Esophagus squamous epithelium (tissue), 4 donors: ENCODE measurements around the gene CIITA.

Experiments
- POLR2A ChIP-seq, 4 donors: fragments of 450-650 bp; IDR thresholded peaks; one replicate each; pipeline ENCODE4 v1.6.1; 2017; ENCODE audit warnings: antibody characterized with exemption in 4 of 4, mild to moderate bottlenecking in 4 of 4, moderate library complexity in 3 of 4
- TF ChIP-seq, protein P1 (sequence below), 6 experiments: fragments of 450-650 bp in 4 of 6; fragments of 200-600 bp in 2 of 6; sonication (generic) in 2 of 6; IDR thresholded peaks; one replicate each; pipeline ENCODE4 v1.5.1; 2016 to 2019; ENCODE audit warnings: antibody characterized with exemption in 6 of 6, mild to moderate bottlenecking in 4 of 6, moderate library complexity in 4 of 6

DNA sequence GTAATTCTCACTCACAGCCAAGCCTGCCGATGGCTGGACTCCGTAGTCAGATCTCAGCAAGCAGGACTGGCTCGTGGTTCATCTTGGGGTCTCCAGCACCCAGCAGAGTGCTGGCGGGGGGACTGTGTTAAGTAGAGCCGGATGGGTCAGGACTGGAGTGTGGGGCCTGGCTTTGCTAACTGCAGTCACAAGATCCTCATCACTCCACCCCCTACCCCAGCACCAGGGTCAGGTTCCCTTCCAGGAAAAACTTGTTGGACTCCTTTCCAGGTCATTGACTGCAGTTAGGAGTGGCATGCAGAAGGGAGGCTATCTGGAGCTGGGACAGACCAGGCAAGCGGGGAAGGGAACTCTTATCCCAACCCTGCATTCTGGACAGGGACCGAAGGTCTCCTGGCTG, 6.0 kb downstream of the CIITA start:
- TF ChIP-seq, protein P1, sequence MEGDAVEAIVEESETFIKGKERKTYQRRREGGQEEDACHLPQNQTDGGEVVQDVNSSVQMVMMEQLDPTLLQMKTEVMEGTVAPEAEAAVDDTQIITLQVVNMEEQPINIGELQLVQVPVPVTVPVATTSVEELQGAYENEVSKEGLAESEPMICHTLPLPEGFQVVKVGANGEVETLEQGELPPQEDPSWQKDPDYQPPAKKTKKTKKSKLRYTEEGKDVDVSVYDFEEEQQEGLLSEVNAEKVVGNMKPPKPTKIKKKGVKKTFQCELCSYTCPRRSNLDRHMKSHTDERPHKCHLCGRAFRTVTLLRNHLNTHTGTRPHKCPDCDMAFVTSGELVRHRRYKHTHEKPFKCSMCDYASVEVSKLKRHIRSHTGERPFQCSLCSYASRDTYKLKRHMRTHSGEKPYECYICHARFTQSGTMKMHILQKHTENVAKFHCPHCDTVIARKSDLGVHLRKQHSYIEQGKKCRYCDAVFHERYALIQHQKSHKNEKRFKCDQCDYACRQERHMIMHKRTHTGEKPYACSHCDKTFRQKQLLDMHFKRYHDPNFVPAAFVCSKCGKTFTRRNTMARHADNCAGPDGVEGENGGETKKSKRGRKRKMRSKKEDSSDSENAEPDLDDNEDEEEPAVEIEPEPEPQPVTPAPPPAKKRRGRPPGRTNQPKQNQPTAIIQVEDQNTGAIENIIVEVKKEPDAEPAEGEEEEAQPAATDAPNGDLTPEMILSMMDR (IDR thresholded peaks at IDR 0.05) = no peak
- TF ChIP-seq POLR2A (IDR thresholded peaks at IDR 0.05) = no peak
